ENCODE measurements around the gene ZNF436. TPM values are rescaled to one million over a fixed set of nuclear protein-coding genes. Genes with fewer than 3 reads are reported as not detected.

The ZNF436 gene
- total and polyA plus RNA-seq, 2 donors (not counting 3 experiments of a cell fraction or from before 2014, with no cell fraction given) = 6.5 to 14.0 TPM

DNA sequence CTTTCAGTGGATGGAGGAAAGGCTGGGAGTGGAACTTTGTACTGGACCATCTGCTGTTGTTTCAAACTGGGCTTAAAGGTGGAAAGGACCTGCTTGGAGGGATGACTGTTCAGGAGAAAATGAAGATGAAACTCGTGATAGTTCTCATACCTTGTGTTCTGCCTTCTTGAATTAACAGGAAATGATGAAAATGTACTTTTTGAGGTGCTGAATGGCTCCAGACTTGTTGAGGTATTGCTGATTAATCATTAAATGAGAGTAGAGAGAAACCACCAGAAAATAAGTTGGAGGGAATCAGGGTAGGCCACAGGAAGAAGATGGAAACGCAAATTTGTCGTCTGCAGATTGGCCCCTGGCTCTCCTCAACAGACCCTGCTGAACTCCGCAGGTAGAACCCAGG is 26.2 kb upstream of the ZNF436 start:
- Histone ChIP-seq H3K36me3 (ENCODE audit: control insufficient read depth in 2 of 2, extremely low read depth in 1 of 2, insufficient read depth in 2 of 2, low read length in 2 of 2) (no peaks in the 10 kb centered on the region), H3K27me3 (ENCODE audit: control insufficient read depth in 2 of 2, insufficient read depth in 2 of 2, low read length in 2 of 2) (no peaks in the 10 kb centered on the region), H3K9me1 (replicated peaks; ENCODE audit: control insufficient read depth, extremely low read depth, insufficient read depth, low read length) (no peaks in the 10 kb centered on the region), H3K9ac (replicated peaks; ENCODE audit: extremely low read depth, insufficient read depth, low read length) (no peak overlapping the region), H3K4me2 (ENCODE audit: insufficient read depth, low read length) (no peak overlapping the region), H3K27ac (ENCODE audit: insufficient read depth, low read depth, low read length) (no peak overlapping the region), H4K20me1 (replicated peaks; ENCODE audit: control insufficient read depth, extremely low read depth, insufficient read depth, low read length) (no peaks in the 10 kb centered on the region), H3K9me3 (replicated peaks; ENCODE audit: control insufficient read depth, insufficient read depth, low read length) (no peaks in the 10 kb centered on the region), H3K4me1 (ENCODE audit: control insufficient read depth, extremely low read depth, insufficient read depth, low read length) (peaks cover 20% of the 10 kb centered on the region), H3K79me2 (ENCODE audit: control insufficient read depth, insufficient read depth, low read length) (no peaks in the 10 kb centered on the region), H3K4me3 (replicated peaks in 1 of 3; ENCODE audit: insufficient read depth in 1 of 3, low read depth in 1 of 3, low read length in 3 of 3) (no peak overlapping the region), H2AFZ (ENCODE audit: low read depth, low read length) (no peak overlapping the region)
- no peak for DNase-seq (ENCODE audit: low read depth, low spot score)
- CTCF ChIA-PET = no interaction called here
- no peak for FAIRE-seq
- intact Hi-C loops (cut with micrococcal nuclease) = no loop called here
- dilution Hi-C loops (cut with MboI; ENCODE audit: extremely low pct_ligation_motif_present, low sequenced_read_pairs) = no loop called here
- TF ChIP-seq, protein P1, sequence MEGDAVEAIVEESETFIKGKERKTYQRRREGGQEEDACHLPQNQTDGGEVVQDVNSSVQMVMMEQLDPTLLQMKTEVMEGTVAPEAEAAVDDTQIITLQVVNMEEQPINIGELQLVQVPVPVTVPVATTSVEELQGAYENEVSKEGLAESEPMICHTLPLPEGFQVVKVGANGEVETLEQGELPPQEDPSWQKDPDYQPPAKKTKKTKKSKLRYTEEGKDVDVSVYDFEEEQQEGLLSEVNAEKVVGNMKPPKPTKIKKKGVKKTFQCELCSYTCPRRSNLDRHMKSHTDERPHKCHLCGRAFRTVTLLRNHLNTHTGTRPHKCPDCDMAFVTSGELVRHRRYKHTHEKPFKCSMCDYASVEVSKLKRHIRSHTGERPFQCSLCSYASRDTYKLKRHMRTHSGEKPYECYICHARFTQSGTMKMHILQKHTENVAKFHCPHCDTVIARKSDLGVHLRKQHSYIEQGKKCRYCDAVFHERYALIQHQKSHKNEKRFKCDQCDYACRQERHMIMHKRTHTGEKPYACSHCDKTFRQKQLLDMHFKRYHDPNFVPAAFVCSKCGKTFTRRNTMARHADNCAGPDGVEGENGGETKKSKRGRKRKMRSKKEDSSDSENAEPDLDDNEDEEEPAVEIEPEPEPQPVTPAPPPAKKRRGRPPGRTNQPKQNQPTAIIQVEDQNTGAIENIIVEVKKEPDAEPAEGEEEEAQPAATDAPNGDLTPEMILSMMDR (IDR thresholded peaks at IDR 0.05; ENCODE audit: extremely low read depth in 1 of 2, insufficient read depth in 1 of 2, low read depth in 1 of 2, low read length in 2 of 2) = no peak
- TF ChIP-seq EZH2 (IDR thresholded peaks at IDR 0.05; ENCODE audit: borderline replicate concordance, low read depth, low read length, severe bottlenecking) = no peak
- POLR2A ChIA-PET = no interaction called here
- no TSS peak for BruUV-seq (replicated peaks)

DNA sequence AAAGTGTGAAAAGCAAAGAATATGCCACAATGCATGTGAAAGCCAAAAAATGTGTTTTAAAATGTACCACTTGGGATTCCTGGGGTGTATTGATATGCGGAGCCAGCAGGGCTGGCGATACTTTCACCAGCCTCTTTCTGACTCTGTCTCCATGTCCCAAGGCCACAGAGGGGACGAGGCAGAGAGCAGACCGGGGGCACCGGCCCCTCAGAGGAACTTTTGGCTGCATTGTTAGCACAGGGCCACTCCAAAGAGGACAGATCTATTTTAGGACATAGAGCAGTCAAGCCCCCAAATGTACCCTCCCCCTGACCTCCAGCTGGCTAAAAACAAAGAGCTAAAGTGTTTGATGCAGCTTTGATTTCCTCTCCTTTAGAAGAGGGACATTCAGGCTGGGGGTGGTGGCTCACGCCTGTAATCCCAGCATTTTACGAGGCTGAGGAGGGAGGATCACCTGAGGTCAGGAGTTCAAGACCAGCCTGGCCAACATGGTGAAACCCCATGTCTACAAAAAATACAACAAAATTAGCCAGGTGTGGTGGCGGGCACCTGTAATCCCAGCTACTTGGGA is 25.6 kb upstream of the ZNF436 start:
- FAIRE-seq (no peak), DNase-seq (ENCODE audit: low read depth, low spot score) (no peak)
- Histone ChIP-seq H4K20me1 (replicated peaks; ENCODE audit: control insufficient read depth, extremely low read depth, insufficient read depth, low read length) (no peaks in the 10 kb centered on the region), H3K9ac (replicated peaks; ENCODE audit: extremely low read depth, insufficient read depth, low read length) (no peak overlapping the region), H3K79me2 (ENCODE audit: control insufficient read depth, insufficient read depth, low read length) (no peaks in the 10 kb centered on the region), H3K27ac (ENCODE audit: insufficient read depth, low read depth, low read length) (no peak overlapping the region), H2AFZ (ENCODE audit: low read depth, low read length) (no peak overlapping the region), H3K27me3 (ENCODE audit: control insufficient read depth in 2 of 2, insufficient read depth in 2 of 2, low read length in 2 of 2) (no peaks in the 10 kb centered on the region), H3K9me1 (replicated peaks; ENCODE audit: control insufficient read depth, extremely low read depth, insufficient read depth, low read length) (no peaks in the 10 kb centered on the region), H3K4me2 (ENCODE audit: insufficient read depth, low read length) (no peak overlapping the region), H3K4me3 (replicated peaks in 1 of 3; ENCODE audit: insufficient read depth in 1 of 3, low read depth in 1 of 3, low read length in 3 of 3) (no peak overlapping the region), H3K4me1 (ENCODE audit: control insufficient read depth, extremely low read depth, insufficient read depth, low read length) (peaks cover 15% of the 10 kb centered on the region), H3K36me3 (ENCODE audit: control insufficient read depth in 2 of 2, extremely low read depth in 1 of 2, insufficient read depth in 2 of 2, low read length in 2 of 2) (no peaks in the 10 kb centered on the region), H3K9me3 (replicated peaks; ENCODE audit: control insufficient read depth, insufficient read depth, low read length) (no peaks in the 10 kb centered on the region)
- dilution Hi-C loops (cut with MboI; ENCODE audit: extremely low pct_ligation_motif_present, low sequenced_read_pairs) = no loop called here
- BruUV-seq (replicated peaks) = no TSS peak
- intact Hi-C loops (cut with micrococcal nuclease) = no loop called here
- ChIA-PET CTCF (interaction anchor here (1.3 to 2.4 kb wide), 4 partner anchors 8 to 102 kb away, joined by 3 to 30 read pairs (median 4); partner anchors contain the start of gene HNRNPR), POLR2A (interaction anchor here (0.9 to 1.4 kb wide), 2 partner anchors 8 to 51 kb away, joined by 4 to 5 read pairs; partner anchors contain the start of gene HNRNPR)
- TF ChIP-seq EZH2 (IDR thresholded peaks at IDR 0.05; ENCODE audit: borderline replicate concordance, low read depth, low read length, severe bottlenecking) (no peak), FOS (IDR thresholded peaks at IDR 0.05; ENCODE audit: borderline replicate concordance, insufficient read depth, low read length) (no peak), POLR2AphosphoS5 (IDR thresholded peaks at IDR 0.05; ENCODE audit: insufficient read depth, low read depth, low read length) (no peak), MYC (IDR thresholded peaks at IDR 0.05; ENCODE audit: low read depth, low read length) (no peak), GATA2 (IDR thresholded peaks at IDR 0.05; ENCODE audit: insufficient read depth, insufficient read length, low read depth, low read length) (no peak), JUN (IDR thresholded peaks at IDR 0.05; ENCODE audit: borderline replicate concordance, insufficient read depth, insufficient read length, low read depth) (no peak), POLR2A (IDR thresholded peaks at IDR 0.05; ENCODE audit: low read depth, low read length) (no peak)
- TF ChIP-seq, protein P1 (IDR thresholded peaks at IDR 0.05; ENCODE audit: extremely low read depth in 1 of 2, insufficient read depth in 1 of 2, low read depth in 1 of 2, low read length in 2 of 2) = no peak
- TF ChIP-seq, protein P2, sequence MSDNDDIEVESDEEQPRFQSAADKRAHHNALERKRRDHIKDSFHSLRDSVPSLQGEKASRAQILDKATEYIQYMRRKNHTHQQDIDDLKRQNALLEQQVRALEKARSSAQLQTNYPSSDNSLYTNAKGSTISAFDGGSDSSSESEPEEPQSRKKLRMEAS (IDR thresholded peaks at IDR 0.05; ENCODE audit: insufficient read depth, insufficient read length) = no peak
